ENCODE data around the gene PSMB1.
A peak's percentile ranks its signal among the peaks of the same experiment; 100 is the strongest.
"Not testable (repeated sequence)": the region's sequence is repeated elsewhere in the genome, so short reads cannot be mapped to it uniquely, and the experiment has no call there.

The PSMB1 gene

GRCh38 chr6:170537329-170537728 lies 15.8 kb downstream of the PSMB1 start:
- no peak overlapping the region for H3K4me3 ChIP-seq (ENCODE audit: low read depth, low read length)
- TF ChIP-seq CTCF (IDR thresholded peaks at IDR 0.05; ENCODE audit: low read depth, low read length, missing control alignments): no peak
- no peak for DNase-seq (ENCODE audit: low read depth)
- in situ Hi-C loops (cut with HindIII; ENCODE audit: low sequenced_read_pairs): no loop called here

- in situ Hi-C loops (cut with HindIII; ENCODE audit: low sequenced_read_pairs): no loop called here
- H3K4me3 ChIP-seq (ENCODE audit: low read depth, low read length): no peak overlapping the region
- no peak for TF ChIP-seq CTCF (IDR thresholded peaks at IDR 0.05; ENCODE audit: low read depth, low read length, missing control alignments)
- DNase-seq (ENCODE audit: low read depth): no peak
These were observed 16.4 kb downstream of the PSMB1 start for GRCh38 chr6:170536671-170537070.

- TF ChIP-seq CTCF (IDR thresholded peaks at IDR 0.05; ENCODE audit: low read depth, low read length, missing control alignments): no peak
- no peak for DNase-seq (ENCODE audit: low read depth)
- in situ Hi-C loops (cut with HindIII; ENCODE audit: low sequenced_read_pairs): no loop called here
- H3K4me3 ChIP-seq (ENCODE audit: low read depth, low read length): no peak overlapping the region
These were observed 18.1 kb downstream of the PSMB1 start for GRCh38 chr6:170535004-170535403.

- in situ Hi-C loops (cut with HindIII; ENCODE audit: low sequenced_read_pairs): no loop called here
- no peak overlapping the region for H3K4me3 ChIP-seq (ENCODE audit: low read depth, low read length)
- no peak for TF ChIP-seq CTCF (IDR thresholded peaks at IDR 0.05; ENCODE audit: low read depth, low read length, missing control alignments)
- no peak for DNase-seq (ENCODE audit: low read depth)
These were observed 19.3 kb downstream of the PSMB1 start for GRCh38 chr6:170533792-170534191.

GRCh38 chr6:170532867-170533488 lies 20.1 kb downstream of the PSMB1 start:
- no peak for TF ChIP-seq CTCF (IDR thresholded peaks at IDR 0.05; ENCODE audit: low read depth, low read length, missing control alignments)
- DNase-seq (ENCODE audit: low read depth): no peak
- in situ Hi-C loops (cut with HindIII; ENCODE audit: low sequenced_read_pairs): no loop called here
- H3K4me3 ChIP-seq (ENCODE audit: low read depth, low read length): no peak overlapping the region

- in situ Hi-C loops (cut with HindIII; ENCODE audit: low sequenced_read_pairs): no loop called here
- peak; percentile 70 for DNase-seq (ENCODE audit: low read depth)
- H3K4me3 ChIP-seq (ENCODE audit: low read depth, low read length): no peak overlapping the region
- peak; percentile 96 for TF ChIP-seq CTCF (IDR thresholded peaks at IDR 0.05; ENCODE audit: low read depth, low read length, missing control alignments)
These were observed 23.2 kb downstream of the PSMB1 start for GRCh38 chr6:170529839-170530469.

- H3K4me3 ChIP-seq (ENCODE audit: low read depth, low read length); DNase-seq (ENCODE audit: low read depth); in situ Hi-C loops (cut with HindIII; ENCODE audit: low sequenced_read_pairs): not testable (repeated sequence)
These were observed 25.1 kb downstream of the PSMB1 start for GRCh38 chr6:170527995-170528394.
